ENCODE measurements around the gene CLEC4E. TPM values are rescaled to one million over a fixed set of nuclear protein-coding genes. Genes with fewer than 3 reads are reported as not detected.
"Not testable (repeated sequence)": the region's sequence is repeated elsewhere in the genome, so short reads cannot be mapped to it uniquely, and the experiment has no call there.

CLEC4E gene

DNA sequence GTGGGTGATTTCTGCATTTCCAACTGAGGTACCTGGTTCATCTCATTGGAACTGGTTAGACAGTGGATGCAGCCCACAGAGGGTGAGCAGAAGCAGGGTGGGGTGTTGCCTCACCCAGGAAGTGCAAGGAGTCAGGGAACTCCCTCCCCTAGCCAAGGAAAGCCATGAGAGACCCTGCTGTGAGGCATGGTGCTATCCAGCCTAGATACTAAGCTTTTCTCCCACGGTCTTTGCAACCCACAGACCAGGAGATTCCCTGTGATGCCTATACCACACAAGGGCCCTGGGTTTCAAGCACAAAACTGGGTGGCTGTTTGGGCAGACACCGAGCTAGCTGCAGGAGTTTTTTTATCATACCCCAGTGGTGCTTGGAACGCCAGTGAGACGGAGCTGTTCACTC lies 45.0 kb downstream of the CLEC4E start:
- H3K18ac ChIP-seq (ENCODE audit: low read depth in 1 of 2, low read length in 2 of 2); H2BK120ac ChIP-seq (ENCODE audit: low read depth, low read length); H3K4me2 ChIP-seq (ENCODE audit: low read length, poor library complexity, severe bottlenecking); H2BK5ac ChIP-seq (ENCODE audit: low read depth, low read length, poor library complexity, severe bottlenecking); H3K4ac ChIP-seq (ENCODE audit: low read depth in 1 of 2, low read length in 2 of 2); H3K79me1 ChIP-seq (replicated peaks; ENCODE audit: low read length, poor library complexity, severe bottlenecking); H3K4me3 ChIP-seq (ENCODE audit: insufficient read depth in 1 of 2, low read depth in 1 of 2, low read length in 2 of 2); H3K27ac ChIP-seq (ENCODE audit: low read length, poor library complexity, severe bottlenecking); DNase-seq; H3K23ac ChIP-seq (ENCODE audit: low read length in 2 of 2); H3K27me3 ChIP-seq (ENCODE audit: control insufficient read depth in 1 of 2, insufficient read depth in 1 of 2, low read length in 2 of 2); H3K14ac ChIP-seq (ENCODE audit: low read length in 2 of 2); H3K4me1 ChIP-seq (ENCODE audit: control insufficient read depth, insufficient read depth, low read depth, low read length); H2AK5ac ChIP-seq (ENCODE audit: low read length, severe bottlenecking); H4K91ac ChIP-seq (ENCODE audit: low read length); H3K9ac ChIP-seq (ENCODE audit: low read length); H2AFZ ChIP-seq (ENCODE audit: low read depth, low read length); H3K36me3 ChIP-seq (ENCODE audit: control insufficient read depth in 1 of 2, insufficient read depth in 2 of 2, low read depth in 1 of 2, low read length in 2 of 2); H2BK12ac ChIP-seq (ENCODE audit: low read length in 2 of 2); H2BK15ac ChIP-seq (ENCODE audit: low read depth, poor library complexity, severe bottlenecking); H4K8ac ChIP-seq (ENCODE audit: low read length); H3K9me3 ChIP-seq (ENCODE audit: control insufficient read depth, low read length): not testable (repeated sequence)
- 78% methylated on average over 4 of the region's 4 CpGs for WGBS

GRCh38 chr12:8493084-8493483 lies 47.6 kb downstream of the CLEC4E start:
- no peak overlapping the region for H2BK120ac ChIP-seq (ENCODE audit: low read depth, low read length)
- no peaks in the 10 kb centered on the region for H3K9me3 ChIP-seq (ENCODE audit: control insufficient read depth, low read length)
- H3K4me1 ChIP-seq (ENCODE audit: control insufficient read depth, insufficient read depth, low read depth, low read length), result no peaks in the 10 kb centered on the region
- no peak overlapping the region for H2AFZ ChIP-seq (ENCODE audit: low read depth, low read length)
- H2AK5ac ChIP-seq (ENCODE audit: low read length, severe bottlenecking), result no peak overlapping the region
- H3K18ac ChIP-seq (ENCODE audit: low read depth in 1 of 2, low read length in 2 of 2), result no peak overlapping the region
- no peaks in the 10 kb centered on the region for H3K79me1 ChIP-seq (replicated peaks; ENCODE audit: low read length, poor library complexity, severe bottlenecking)
- H3K4ac ChIP-seq (ENCODE audit: low read depth in 1 of 2, low read length in 2 of 2), result no peak overlapping the region
- no peak overlapping the region for H2BK5ac ChIP-seq (ENCODE audit: low read depth, low read length, poor library complexity, severe bottlenecking)
- no peak overlapping the region for H4K91ac ChIP-seq (ENCODE audit: low read length)
- H3K14ac ChIP-seq (ENCODE audit: low read length in 2 of 2), result no peak overlapping the region
- H2BK15ac ChIP-seq (ENCODE audit: low read depth, poor library complexity, severe bottlenecking), result no peak overlapping the region
- no peak overlapping the region for H3K9ac ChIP-seq (ENCODE audit: low read length)
- H2BK12ac ChIP-seq (ENCODE audit: low read length in 2 of 2), result no peak overlapping the region
- peak; percentile 1 for DNase-seq
- H3K36me3 ChIP-seq (ENCODE audit: control insufficient read depth in 1 of 2, insufficient read depth in 2 of 2, low read depth in 1 of 2, low read length in 2 of 2), result no peaks in the 10 kb centered on the region
- peaks cover 0 to 6% of the 10 kb centered on the region in 2 experiments for H3K27me3 ChIP-seq (ENCODE audit: control insufficient read depth in 1 of 2, insufficient read depth in 1 of 2, low read length in 2 of 2)
- WGBS, result no CpG with 5 or more reads among the region's 2 CpGs
- no peak overlapping the region for H4K8ac ChIP-seq (ENCODE audit: low read length)
- H3K23ac ChIP-seq (ENCODE audit: low read length in 2 of 2), result no peak overlapping the region
- no peak overlapping the region for H3K4me2 ChIP-seq (ENCODE audit: low read length, poor library complexity, severe bottlenecking)
- no peak overlapping the region for H3K27ac ChIP-seq (ENCODE audit: low read length, poor library complexity, severe bottlenecking)
- H3K4me3 ChIP-seq (ENCODE audit: insufficient read depth in 1 of 2, low read depth in 1 of 2, low read length in 2 of 2), result no peak overlapping the region

DNA sequence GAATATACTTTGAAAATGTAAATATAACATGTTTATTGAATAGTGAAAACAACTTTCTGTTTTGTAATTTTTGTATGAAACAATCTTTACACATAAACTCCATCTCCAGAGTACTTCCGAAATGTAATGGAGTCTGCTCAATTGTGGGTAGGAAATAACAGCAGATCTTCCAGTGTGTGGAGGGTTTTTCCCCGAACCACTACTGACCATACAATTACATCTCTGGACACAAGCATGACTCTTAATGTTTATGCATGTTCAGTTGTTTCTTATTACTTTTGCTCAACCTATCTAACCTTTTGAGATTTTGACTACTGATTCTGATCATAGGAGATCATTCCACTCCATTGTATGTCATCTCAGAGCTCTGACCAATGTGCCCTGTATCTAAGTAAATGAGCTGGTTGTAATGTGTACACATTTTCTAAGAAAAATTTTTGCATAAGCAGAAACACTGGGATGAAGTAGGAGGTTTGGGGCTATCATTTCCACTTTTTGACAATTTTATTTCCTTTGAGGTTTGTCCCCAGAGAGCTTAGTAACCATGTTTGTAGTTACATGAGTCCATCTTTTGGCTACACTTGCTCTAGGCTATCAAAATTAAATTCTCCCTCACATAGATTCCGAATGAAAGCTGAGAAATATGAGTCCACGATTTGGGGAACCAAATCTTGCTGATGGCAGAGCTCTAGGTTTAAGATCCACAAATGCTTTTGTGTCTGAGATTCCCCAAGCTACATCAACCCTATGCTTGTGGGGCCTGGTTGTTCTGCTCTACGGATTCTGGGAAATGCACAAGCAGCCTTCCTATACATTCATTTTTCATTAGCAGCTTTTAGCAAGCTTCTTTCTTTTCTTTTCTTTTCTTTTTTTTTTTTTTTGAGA lies 48.8 kb downstream of the CLEC4E start:
- no peak overlapping the region for H2BK12ac ChIP-seq (ENCODE audit: low read length in 2 of 2)
- no peaks in the 10 kb centered on the region for H3K9me3 ChIP-seq (ENCODE audit: control insufficient read depth, low read length)
- H3K23ac ChIP-seq (ENCODE audit: low read length in 2 of 2), result no peak overlapping the region
- no peak overlapping the region for H3K4me2 ChIP-seq (ENCODE audit: low read length, poor library complexity, severe bottlenecking)
- no peak overlapping the region for H3K18ac ChIP-seq (ENCODE audit: low read depth in 1 of 2, low read length in 2 of 2)
- H3K9ac ChIP-seq (ENCODE audit: low read length), result no peak overlapping the region
- no peaks in the 10 kb centered on the region for H3K4me1 ChIP-seq (ENCODE audit: control insufficient read depth, insufficient read depth, low read depth, low read length)
- no peak overlapping the region for H2AFZ ChIP-seq (ENCODE audit: low read depth, low read length)
- no peaks in the 10 kb centered on the region for H3K27me3 ChIP-seq (ENCODE audit: control insufficient read depth in 1 of 2, insufficient read depth in 1 of 2, low read length in 2 of 2)
- no peaks in the 10 kb centered on the region for H3K79me1 ChIP-seq (replicated peaks; ENCODE audit: low read length, poor library complexity, severe bottlenecking)
- H3K4ac ChIP-seq (ENCODE audit: low read depth in 1 of 2, low read length in 2 of 2), result no peak overlapping the region
- no peak overlapping the region for H2BK120ac ChIP-seq (ENCODE audit: low read depth, low read length)
- no peak for DNase-seq
- H2BK15ac ChIP-seq (ENCODE audit: low read depth, poor library complexity, severe bottlenecking), result no peak overlapping the region
- no peaks in the 10 kb centered on the region for H3K36me3 ChIP-seq (ENCODE audit: control insufficient read depth in 1 of 2, insufficient read depth in 2 of 2, low read depth in 1 of 2, low read length in 2 of 2)
- H3K27ac ChIP-seq (ENCODE audit: low read length, poor library complexity, severe bottlenecking), result no peak overlapping the region
- H4K8ac ChIP-seq (ENCODE audit: low read length), result no peak overlapping the region
- no peak overlapping the region for H2BK5ac ChIP-seq (ENCODE audit: low read depth, low read length, poor library complexity, severe bottlenecking)
- H3K14ac ChIP-seq (ENCODE audit: low read length in 2 of 2), result no peak overlapping the region
- 85% methylated on average over 3 of the region's 5 CpGs for WGBS
- H4K91ac ChIP-seq (ENCODE audit: low read length), result no peak overlapping the region
- no peak overlapping the region for H3K4me3 ChIP-seq (ENCODE audit: insufficient read depth in 1 of 2, low read depth in 1 of 2, low read length in 2 of 2)
- H2AK5ac ChIP-seq (ENCODE audit: low read length, severe bottlenecking), result no peak overlapping the region

Small RNA genes lying within 50 kb of the gene (small RNA-seq; reads per million reads assigned to genes)
- gene RNU6-275P (ENCODE audit: low read depth), result not detected
